ENCODE data around the gene OR2S2.

OR2S2 gene

GRCh38 chr9:35908504-35909125, 49.3 kb downstream of the OR2S2 start:
- FAIRE-seq, result no peak

- FAIRE-seq, result no peak
Observed at GRCh38 chr9:35907711-35908503, 50.0 kb downstream of the OR2S2 start.

Data from colon (tissue), 2 donors.